SW 1271 (cell line): ENCODE data around the gene PEPD.

Source experiments
- DNase-seq, 2 experiments: peaks; one replicate each; lab custom pipeline; 2025; lab: John Stamatoyannopoulos, UW

PEPD gene

GRCh38 chr19:33472691-33473652, 48.6 kb downstream of the PEPD start:
- no peak for DNase-seq

GRCh38 chr19:33472226-33472625, 49.4 kb downstream of the PEPD start:
- DNase-seq, result no peak

- DNase-seq, result no peak
Measured at GRCh38 chr19:33471111-33471996, 50.2 kb downstream of the PEPD start.

GRCh38 chr19:33470686-33471085, 50.9 kb downstream of the PEPD start:
- DNase-seq, result no peak

GRCh38 chr19:33470040-33470330, 51.6 kb downstream of the PEPD start:
- no peak for DNase-seq

GRCh38 chr19:33469171-33470039, 52.2 kb downstream of the PEPD start:
- DNase-seq, result no peak

GRCh38 chr19:33468361-33469170, 53.0 kb downstream of the PEPD start:
- DNase-seq, result no peak

- DNase-seq, result no peak
Measured at GRCh38 chr19:33467851-33468250, 53.7 kb downstream of the PEPD start.

GRCh38 chr19:33465834-33466233, 55.8 kb downstream of the PEPD start:
- no peak for DNase-seq

GRCh38 chr19:33465371-33465770, 56.2 kb downstream of the PEPD start:
- DNase-seq, result no peak

GRCh38 chr19:33464733-33465115, 56.9 kb downstream of the PEPD start:
- no peak for DNase-seq

GRCh38 chr19:33464010-33464732, 57.4 kb downstream of the PEPD start:
- no peak for DNase-seq

GRCh38 chr19:33463199-33463598, 58.4 kb downstream of the PEPD start:
- DNase-seq, result no peak

- no peak for DNase-seq
Measured at GRCh38 chr19:33462112-33462791, 59.3 kb downstream of the PEPD start.

GRCh38 chr19:33461256-33462111, 60.1 kb downstream of the PEPD start:
- no peak for DNase-seq

GRCh38 chr19:33460221-33460908, 61.2 kb downstream of the PEPD start:
- no peak for DNase-seq

GRCh38 chr19:33459222-33460090, 62.1 kb downstream of the PEPD start:
- DNase-seq, result no peak
